GM12878 (cell line): Measurements from ENCODE around the gene SETD1B.

ENCODE experiments used
- BHLHE40 ChIP-seq, 2 experiments: fragments of 450-650 bp in 1 of 2; IDR thresholded peaks; 2 replicates each; pipeline ENCODE4 v1.6.1; 2011 to 2017; ENCODE audit warnings: low read depth in 2 of 2, borderline replicate concordance in 1 of 2, improper control_type of control experiment in 1 of 2, low read length in 1 of 2, mild to moderate bottlenecking in 1 of 2
- CEBPB ChIP-seq, 2 experiments: fragments of 150-350 bp in 1 of 2; IDR thresholded peaks; 2 replicates each; pipeline ENCODE4 v1.6.1; 2012 to 2014; ENCODE audit warnings: low read depth in 2 of 2, low read length in 2 of 2, borderline replicate concordance in 1 of 2, inconsistent platforms in 1 of 2
- CHD2 ChIP-seq: IDR thresholded peaks from 2 replicates; pipeline ENCODE4 v1.6.1; 2011; ENCODE audit warnings: low read depth, low read length, improper control_type of control experiment, borderline replicate concordance
- JUNB ChIP-seq: IDR thresholded peaks from 2 replicates; pipeline ENCODE4 v1.6.1; 2016; ENCODE audit warnings: antibody characterized with exemption, mild to moderate bottlenecking
- POLR2A ChIP-seq: IDR thresholded peaks from 2 replicates; pipeline ENCODE4 v1.6.1; 2011; ENCODE audit warnings: low read depth, mild to moderate bottlenecking, low read length
- POLR2AphosphoS5 ChIP-seq: IDR thresholded peaks from 2 replicates; pipeline ENCODE4 v1.6.1; 2011; ENCODE audit warnings: mild to moderate bottlenecking, low read length, inconsistent platforms
- SIX5 ChIP-seq: IDR thresholded peaks from 2 replicates; pipeline ENCODE4 v1.6.1; 2011; ENCODE audit warnings: mild to moderate bottlenecking, low read depth, low read length, moderate library complexity; ENCODE audit not compliant: severe bottlenecking
- SP1 ChIP-seq: IDR thresholded peaks from one replicate; pipeline ENCODE4 v1.6.1; 2011; ENCODE audit warnings: low read depth, low read length
- ZNF207 ChIP-seq: fragments of 450-650 bp; IDR thresholded peaks from 2 replicates; pipeline ENCODE4 v1.6.1; 2014; ENCODE audit warnings: antibody characterized with exemption, mild to moderate bottlenecking, borderline replicate concordance
- TF ChIP-seq, protein P1 (sequence below), 3 experiments: IDR thresholded peaks in 2 of 3; conservative IDR thresholded peaks in 1 of 3; 2 replicates each; pipeline ENCODE4 v1.5.1; 2011; ENCODE audit warnings: low read depth in 3 of 3, low read length in 3 of 3, mild to moderate bottlenecking in 3 of 3, control low read depth in 2 of 3, moderate library complexity in 2 of 3, inconsistent platforms in 1 of 3, mixed read lengths in 1 of 3; ENCODE audit not compliant: control insufficient read depth in 2 of 3, insufficient read depth in 1 of 3; ENCODE audit errors: extremely low read depth in 1 of 3
- TF ChIP-seq, protein P2 (sequence below): IDR thresholded peaks from 2 replicates; pipeline ENCODE4 v1.6.1; 2012; ENCODE audit warnings: low read depth, low read length, improper control_type of control experiment
- TF ChIP-seq, protein P3 (sequence below): fragments of 450-650 bp; IDR thresholded peaks from 2 replicates; pipeline ENCODE4 v1.6.1; 2017; ENCODE audit warnings: borderline replicate concordance

DNA sequence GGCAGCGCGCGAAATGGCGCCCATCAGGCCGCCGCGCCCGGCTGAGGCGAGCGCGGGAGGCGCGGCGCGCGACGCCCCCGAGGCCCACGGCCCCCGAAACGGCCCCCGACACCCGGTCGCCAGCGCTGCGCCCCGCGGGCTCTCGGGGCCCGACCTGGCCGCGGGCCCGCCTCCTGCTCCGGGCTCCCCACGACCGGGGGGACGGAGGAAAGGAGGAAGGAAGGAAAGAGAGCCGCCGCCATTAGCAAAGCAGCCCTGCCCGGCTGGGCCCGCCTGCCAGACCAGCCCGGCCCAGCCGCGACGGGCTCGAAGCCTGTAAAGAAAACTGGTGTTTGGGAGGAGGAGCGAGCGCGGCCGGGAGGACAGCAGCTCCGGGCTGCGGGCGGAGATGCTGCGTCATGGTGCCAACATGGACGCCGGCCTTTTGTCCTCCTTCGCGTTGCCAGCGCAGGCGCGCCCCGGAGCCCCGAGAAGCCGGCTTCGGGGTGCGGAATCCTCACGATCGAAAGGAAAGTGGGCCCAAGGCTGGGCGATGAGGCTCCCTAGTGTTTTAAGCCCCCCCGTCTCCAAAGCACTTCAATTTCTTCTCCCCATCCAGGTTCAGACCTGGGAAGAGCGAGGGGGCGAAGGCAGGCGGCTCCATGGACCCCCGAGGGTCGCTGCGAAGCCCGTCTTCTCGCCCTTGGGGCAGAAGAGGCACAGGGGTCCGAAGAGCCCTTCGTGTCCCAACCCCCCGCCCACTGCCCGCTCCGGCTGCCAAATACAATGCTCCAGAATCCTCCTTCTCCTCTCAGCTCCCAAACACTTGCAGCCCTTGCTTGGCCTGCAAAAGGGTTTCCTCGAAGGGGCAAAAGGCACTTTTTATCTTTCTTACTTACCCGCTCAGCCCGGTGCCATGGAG lies 2.9 kb upstream of the SETD1B start:
- TF ChIP-seq CHD2 (no peak), SP1 (no peak), JUNB (no peak), ZNF207 (peak; percentile 27; the same call in 1 of the 2 replicates), CEBPB (IDR thresholded peaks at IDR 0.05; ENCODE audit: borderline replicate concordance in 1 of 2, low read depth in 2 of 2, low read length in 2 of 2) (no peak), POLR2AphosphoS5 (peak; percentile 41; the same call in 1 of the 2 replicates), SIX5 (no peak), BHLHE40 (IDR thresholded peaks at IDR 0.05; ENCODE audit: borderline replicate concordance in 1 of 2, low read depth in 2 of 2, low read length in 1 of 2) (no peak), POLR2A (peak; percentile 74)
- TF ChIP-seq, protein P1, sequence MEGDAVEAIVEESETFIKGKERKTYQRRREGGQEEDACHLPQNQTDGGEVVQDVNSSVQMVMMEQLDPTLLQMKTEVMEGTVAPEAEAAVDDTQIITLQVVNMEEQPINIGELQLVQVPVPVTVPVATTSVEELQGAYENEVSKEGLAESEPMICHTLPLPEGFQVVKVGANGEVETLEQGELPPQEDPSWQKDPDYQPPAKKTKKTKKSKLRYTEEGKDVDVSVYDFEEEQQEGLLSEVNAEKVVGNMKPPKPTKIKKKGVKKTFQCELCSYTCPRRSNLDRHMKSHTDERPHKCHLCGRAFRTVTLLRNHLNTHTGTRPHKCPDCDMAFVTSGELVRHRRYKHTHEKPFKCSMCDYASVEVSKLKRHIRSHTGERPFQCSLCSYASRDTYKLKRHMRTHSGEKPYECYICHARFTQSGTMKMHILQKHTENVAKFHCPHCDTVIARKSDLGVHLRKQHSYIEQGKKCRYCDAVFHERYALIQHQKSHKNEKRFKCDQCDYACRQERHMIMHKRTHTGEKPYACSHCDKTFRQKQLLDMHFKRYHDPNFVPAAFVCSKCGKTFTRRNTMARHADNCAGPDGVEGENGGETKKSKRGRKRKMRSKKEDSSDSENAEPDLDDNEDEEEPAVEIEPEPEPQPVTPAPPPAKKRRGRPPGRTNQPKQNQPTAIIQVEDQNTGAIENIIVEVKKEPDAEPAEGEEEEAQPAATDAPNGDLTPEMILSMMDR (IDR thresholded peaks at IDR 0.05 in 2 of 3, conservative IDR thresholded peaks at IDR 0.05 in 1 of 3; ENCODE audit: control insufficient read depth in 2 of 3, extremely low read depth in 1 of 3, insufficient read depth in 1 of 3, low read depth in 3 of 3, low read length in 3 of 3): no peak
- TF ChIP-seq, protein P2, sequence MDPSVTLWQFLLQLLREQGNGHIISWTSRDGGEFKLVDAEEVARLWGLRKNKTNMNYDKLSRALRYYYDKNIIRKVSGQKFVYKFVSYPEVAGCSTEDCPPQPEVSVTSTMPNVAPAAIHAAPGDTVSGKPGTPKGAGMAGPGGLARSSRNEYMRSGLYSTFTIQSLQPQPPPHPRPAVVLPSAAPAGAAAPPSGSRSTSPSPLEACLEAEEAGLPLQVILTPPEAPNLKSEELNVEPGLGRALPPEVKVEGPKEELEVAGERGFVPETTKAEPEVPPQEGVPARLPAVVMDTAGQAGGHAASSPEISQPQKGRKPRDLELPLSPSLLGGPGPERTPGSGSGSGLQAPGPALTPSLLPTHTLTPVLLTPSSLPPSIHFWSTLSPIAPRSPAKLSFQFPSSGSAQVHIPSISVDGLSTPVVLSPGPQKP: no peak
- TF ChIP-seq, protein P3, sequence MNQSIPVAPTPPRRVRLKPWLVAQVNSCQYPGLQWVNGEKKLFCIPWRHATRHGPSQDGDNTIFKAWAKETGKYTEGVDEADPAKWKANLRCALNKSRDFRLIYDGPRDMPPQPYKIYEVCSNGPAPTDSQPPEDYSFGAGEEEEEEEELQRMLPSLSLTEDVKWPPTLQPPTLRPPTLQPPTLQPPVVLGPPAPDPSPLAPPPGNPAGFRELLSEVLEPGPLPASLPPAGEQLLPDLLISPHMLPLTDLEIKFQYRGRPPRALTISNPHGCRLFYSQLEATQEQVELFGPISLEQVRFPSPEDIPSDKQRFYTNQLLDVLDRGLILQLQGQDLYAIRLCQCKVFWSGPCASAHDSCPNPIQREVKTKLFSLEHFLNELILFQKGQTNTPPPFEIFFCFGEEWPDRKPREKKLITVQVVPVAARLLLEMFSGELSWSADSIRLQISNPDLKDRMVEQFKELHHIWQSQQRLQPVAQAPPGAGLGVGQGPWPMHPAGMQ: no peak
